ENCODE results near the gene LIN9.

The LIN9 gene

GRCh38 chr1:226233806-226234205, 75.2 kb downstream of the LIN9 start:
- no peaks in the 10 kb centered on the region for H3K36me3 ChIP-seq (ENCODE audit: insufficient read depth)
- H4K20me1 ChIP-seq (ENCODE audit: insufficient read depth) = no peaks in the 10 kb centered on the region; the same call in 1 of the 2 replicates
- H3K4me1 ChIP-seq (ENCODE audit: low read depth, poor library complexity, severe bottlenecking) = no peaks in the 10 kb centered on the region
- no peak overlapping the region for H3K9ac ChIP-seq
- no peak overlapping the region for H3K4me3 ChIP-seq (IDR thresholded peaks at IDR 0.05; ENCODE audit: insufficient read depth, low read depth, low read length)
- TF ChIP-seq CTCF (conservative IDR thresholded peaks at IDR 0.05; ENCODE audit: low read depth, low read length) = no peak
- no peaks in the 10 kb centered on the region for H3K79me2 ChIP-seq (ENCODE audit: insufficient read depth, low read depth)
- no peak overlapping the region for H2AFZ ChIP-seq (ENCODE audit: low read depth)
- H3K27ac ChIP-seq = no peak overlapping the region
- no peak overlapping the region for H3K4me2 ChIP-seq
- no peaks in the 10 kb centered on the region for H3K27me3 ChIP-seq (ENCODE audit: insufficient read depth, low read depth)

DNA sequence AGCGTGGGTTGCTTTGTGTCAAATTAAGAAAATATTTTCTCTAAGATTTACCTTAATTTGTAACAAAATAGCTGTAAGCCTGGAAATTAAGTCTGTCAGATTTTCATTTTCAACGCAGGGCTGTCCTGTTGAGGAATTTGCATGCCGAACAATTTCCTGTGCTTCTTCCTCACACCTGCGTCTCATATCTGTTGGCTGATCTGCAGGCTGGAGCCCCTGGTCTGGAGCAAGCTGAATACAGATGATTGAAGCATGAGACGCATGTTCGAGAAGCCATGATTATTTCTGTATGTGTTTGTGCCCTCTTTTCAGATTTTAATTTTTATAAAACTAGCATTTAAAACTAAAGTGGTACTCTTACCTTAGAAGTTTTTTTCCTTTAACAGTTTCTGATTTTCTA, 75.7 kb downstream of the LIN9 start:
- no peaks in the 10 kb centered on the region for H3K79me2 ChIP-seq (ENCODE audit: insufficient read depth, low read depth)
- H4K20me1 ChIP-seq (ENCODE audit: insufficient read depth) = no peaks in the 10 kb centered on the region; the same call in 1 of the 2 replicates
- H3K4me2 ChIP-seq = no peak overlapping the region
- no peak for TF ChIP-seq CTCF (conservative IDR thresholded peaks at IDR 0.05; ENCODE audit: low read depth, low read length)
- no peaks in the 10 kb centered on the region for H3K36me3 ChIP-seq (ENCODE audit: insufficient read depth)
- no peak overlapping the region for H3K9ac ChIP-seq
- H3K27ac ChIP-seq = no peak overlapping the region
- no peak overlapping the region for H2AFZ ChIP-seq (ENCODE audit: low read depth)
- no peaks in the 10 kb centered on the region for H3K4me1 ChIP-seq (ENCODE audit: low read depth, poor library complexity, severe bottlenecking)
- H3K27me3 ChIP-seq (ENCODE audit: insufficient read depth, low read depth) = no peaks in the 10 kb centered on the region
- H3K4me3 ChIP-seq (IDR thresholded peaks at IDR 0.05; ENCODE audit: insufficient read depth, low read depth, low read length) = no peak overlapping the region

GRCh38 chr1:226226601-226227000, 82.4 kb downstream of the LIN9 start:
- Histone ChIP-seq H3K27ac (peak overlapping the region; percentile 26; the same call in 1 of the 2 replicates), H3K9ac (no peak overlapping the region), H4K20me1 (ENCODE audit: insufficient read depth) (no peaks in the 10 kb centered on the region; the same call in 1 of the 2 replicates), H3K79me2 (ENCODE audit: insufficient read depth, low read depth) (no peaks in the 10 kb centered on the region), H3K4me3 (IDR thresholded peaks at IDR 0.05; ENCODE audit: insufficient read depth, low read depth, low read length) (no peak overlapping the region), H2AFZ (ENCODE audit: low read depth) (no peak overlapping the region), H3K36me3 (ENCODE audit: insufficient read depth) (no peaks in the 10 kb centered on the region), H3K4me2 (peak overlapping the region; percentile 7; the same call in 1 of the 2 replicates), H3K27me3 (ENCODE audit: insufficient read depth, low read depth) (no peaks in the 10 kb centered on the region), H3K4me1 (ENCODE audit: low read depth, poor library complexity, severe bottlenecking) (peaks cover 21% of the 10 kb centered on the region)
- no peak for TF ChIP-seq CTCF (conservative IDR thresholded peaks at IDR 0.05; ENCODE audit: low read depth, low read length)

GRCh38 chr1:226223786-226224244, 85.1 kb downstream of the LIN9 start:
- Histone ChIP-seq H3K4me1 (ENCODE audit: low read depth, poor library complexity, severe bottlenecking) (peaks cover 21% of the 10 kb centered on the region), H3K27ac (no peak overlapping the region), H2AFZ (ENCODE audit: low read depth) (no peak overlapping the region), H3K4me3 (IDR thresholded peaks at IDR 0.05; ENCODE audit: insufficient read depth, low read depth, low read length) (no peak overlapping the region), H3K27me3 (ENCODE audit: insufficient read depth, low read depth) (no peaks in the 10 kb centered on the region), H3K4me2 (no peak overlapping the region), H4K20me1 (ENCODE audit: insufficient read depth) (no peaks in the 10 kb centered on the region), H3K36me3 (ENCODE audit: insufficient read depth) (no peaks in the 10 kb centered on the region), H3K79me2 (ENCODE audit: insufficient read depth, low read depth) (no peaks in the 10 kb centered on the region), H3K9ac (no peak overlapping the region)
- no peak for TF ChIP-seq CTCF (conservative IDR thresholded peaks at IDR 0.05; ENCODE audit: low read depth, low read length)
